Mononuclear cell (primary cell): ENCODE results near the gene TBCD. TPM values are rescaled to one million over a fixed set of nuclear protein-coding genes. Genes with fewer than 3 reads are reported as not detected.
A peak's percentile ranks its signal among the peaks of the same experiment; 100 is the strongest.
"Not testable (repeated sequence)": the region's sequence is repeated elsewhere in the genome, so short reads cannot be mapped to it uniquely, and the experiment has no call there.

Source experiments
- H3K27me3 ChIP-seq: 2 replicates; pipeline ENCODE4 v1.6.0; 2011; ENCODE audit warnings: low read length, control low read depth; ENCODE audit not compliant: insufficient read depth
- H3K4me1 ChIP-seq: 2 replicates; pipeline ENCODE4 v1.5.1; 2011; ENCODE audit warnings: mild to moderate bottlenecking, low read length, control low read depth; ENCODE audit not compliant: insufficient read depth
- H3K4me3 ChIP-seq: 2 replicates; pipeline ENCODE4 v1.5.1; 2011; ENCODE audit warnings: mild to moderate bottlenecking, low read length, moderate library complexity
- H3K9me3 ChIP-seq: 2 replicates; pipeline ENCODE4 v1.5.1; 2011; ENCODE audit warnings: low read depth, mild to moderate bottlenecking, control low read depth, low read length
- total RNA-seq: library from RNA; depleted of rRNA; stranded (reverse); fragments of >200 nt; gene quantifications from one replicate; pipeline ENCODE4 v1.2.3, GENCODE V29; 2012

TBCD gene
- total RNA-seq, 1 donor: 20.5 TPM

DNA sequence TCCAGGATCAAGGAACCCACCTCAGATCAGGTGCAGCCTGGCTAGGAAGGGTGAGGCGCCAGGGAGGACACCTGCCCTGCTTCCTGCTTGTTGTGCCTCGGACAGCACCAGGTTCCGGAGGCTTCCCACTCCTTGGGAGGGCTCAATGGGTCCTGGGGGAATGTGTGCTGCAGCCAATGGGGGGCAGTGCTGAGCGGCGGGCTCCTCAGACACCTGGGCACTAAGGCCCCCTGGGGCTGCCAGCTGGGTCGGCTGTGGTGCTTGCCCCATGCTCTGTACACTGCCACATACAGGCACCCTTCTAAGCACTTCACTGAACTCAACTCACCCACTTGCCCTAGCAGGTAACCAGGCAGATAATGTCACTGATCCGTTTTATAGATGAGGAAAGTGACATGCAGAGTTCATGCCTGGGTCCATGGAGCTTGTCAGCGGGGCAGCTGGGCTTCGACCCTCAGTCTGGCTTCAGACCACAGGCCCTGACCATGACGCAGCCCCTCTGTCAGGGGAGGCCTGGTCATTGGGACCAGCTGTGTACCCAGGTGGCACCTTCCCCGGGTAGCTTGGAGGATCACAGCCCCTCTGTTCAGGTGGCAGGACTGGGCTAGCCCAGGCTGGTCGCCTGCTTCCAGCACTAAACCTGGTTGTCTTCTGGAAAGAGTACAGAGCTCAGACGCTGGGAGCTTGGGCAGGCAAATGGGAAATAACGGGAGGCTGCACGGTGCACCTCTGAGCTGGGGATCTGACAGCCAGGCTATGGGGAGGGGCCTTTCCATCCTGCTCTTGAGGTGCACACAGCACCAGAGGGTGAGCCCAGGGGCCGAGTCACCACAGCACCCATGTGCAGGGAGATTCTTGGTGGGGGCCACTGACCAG, 8.3 kb upstream of the TBCD start:
- no peak overlapping the region for H3K4me3 ChIP-seq
- no peaks in the 10 kb centered on the region for H3K27me3 ChIP-seq
- no peaks in the 10 kb centered on the region for H3K4me1 ChIP-seq
- H3K9me3 ChIP-seq: no peaks in the 10 kb centered on the region

DNA sequence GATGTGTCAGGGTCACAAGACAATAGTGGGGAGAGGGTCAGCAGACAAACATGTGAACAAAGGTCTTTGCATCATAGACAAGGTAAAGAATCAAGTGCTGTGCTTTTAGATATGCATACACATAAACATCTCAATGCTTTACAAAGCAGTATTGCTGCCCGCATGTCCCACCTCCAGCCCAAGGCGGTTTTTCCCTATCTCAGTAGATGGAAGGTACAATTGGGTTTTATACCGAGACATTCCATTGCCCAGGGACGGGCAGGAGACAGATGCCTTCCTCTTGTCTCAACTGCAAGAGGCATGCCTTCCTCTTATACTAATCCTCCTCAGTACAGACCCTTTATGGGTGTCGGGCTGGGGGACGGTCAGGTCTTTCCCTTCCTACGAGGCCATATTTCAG, 7.1 kb upstream of the TBCD start:
- not testable (repeated sequence) for H3K27me3 ChIP-seq, H3K4me3 ChIP-seq, H3K4me1 ChIP-seq, H3K9me3 ChIP-seq

DNA sequence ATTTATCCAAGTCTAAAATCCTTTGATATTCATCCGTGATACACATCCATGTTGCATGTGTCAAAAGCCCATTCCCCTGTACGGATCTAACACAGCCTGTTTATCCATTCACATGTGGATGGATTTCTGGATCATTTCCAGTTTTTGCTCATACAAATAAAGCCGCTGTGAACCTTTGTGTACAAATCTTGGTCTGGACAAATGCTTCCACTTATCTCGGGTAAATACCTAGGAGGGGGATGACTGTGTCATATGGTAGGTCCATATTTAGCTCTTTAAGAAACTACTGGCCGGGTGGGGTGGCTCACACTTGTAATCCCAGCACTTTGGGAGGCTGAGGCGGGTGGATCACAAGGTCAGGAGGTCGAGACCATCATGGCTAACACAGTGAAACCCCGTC, 6.3 kb upstream of the TBCD start:
- H3K9me3 ChIP-seq: no peaks in the 10 kb centered on the region
- no peak overlapping the region for H3K4me3 ChIP-seq
- H3K27me3 ChIP-seq: no peaks in the 10 kb centered on the region
- no peaks in the 10 kb centered on the region for H3K4me1 ChIP-seq

DNA sequence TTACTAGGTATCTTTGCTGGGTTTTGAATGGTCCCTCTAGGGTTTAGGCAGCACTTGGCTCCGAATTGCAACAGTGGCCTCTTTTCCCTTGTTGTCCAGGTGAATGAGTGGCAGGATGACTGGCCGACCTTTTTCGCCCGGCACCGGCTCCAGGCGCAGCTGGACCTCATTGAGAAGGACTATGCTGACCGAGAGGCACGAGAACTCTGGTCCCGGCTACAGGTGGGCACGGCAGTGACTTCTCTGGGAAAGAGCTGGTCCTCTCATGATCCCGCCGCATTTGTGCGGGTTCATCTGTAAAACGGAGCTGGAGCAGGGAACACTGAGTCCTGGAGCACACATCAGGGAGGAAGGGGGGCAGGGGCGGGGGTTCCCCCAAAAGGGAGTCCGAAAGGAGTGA, 3.1 kb upstream of the TBCD start:
- H3K4me1 ChIP-seq: peaks cover 15% of the 10 kb centered on the region
- no peaks in the 10 kb centered on the region for H3K9me3 ChIP-seq
- H3K27me3 ChIP-seq: no peaks in the 10 kb centered on the region
- no peak overlapping the region for H3K4me3 ChIP-seq

DNA sequence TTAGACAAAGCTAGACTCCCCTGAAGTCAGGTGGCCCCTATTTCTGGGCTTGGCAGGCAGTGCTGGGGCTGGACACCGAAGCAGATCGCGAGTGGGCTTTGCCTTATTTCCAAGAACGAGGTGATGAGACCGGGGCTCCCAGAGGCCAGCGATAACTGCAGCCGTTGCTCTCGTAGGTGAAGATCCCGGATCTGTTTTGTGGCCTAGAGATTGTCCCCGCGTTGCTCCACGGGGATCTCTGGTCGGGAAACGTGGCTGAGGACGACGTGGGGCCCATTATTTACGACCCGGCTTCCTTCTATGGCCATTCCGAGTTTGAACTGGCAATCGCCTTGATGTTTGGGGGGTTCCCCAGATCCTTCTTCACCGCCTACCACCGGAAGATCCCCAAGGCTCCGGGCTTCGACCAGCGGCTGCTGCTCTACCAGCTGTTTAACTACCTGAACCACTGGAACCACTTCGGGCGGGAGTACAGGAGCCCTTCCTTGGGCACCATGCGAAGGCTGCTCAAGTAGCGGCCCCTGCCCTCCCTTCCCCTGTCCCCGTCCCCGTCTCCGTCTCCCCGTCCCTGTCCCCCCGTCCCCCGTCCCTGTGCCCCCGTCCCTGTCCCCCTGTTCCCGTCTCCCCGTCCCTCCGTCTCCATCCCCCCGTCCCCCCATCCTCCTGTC, 1.5 kb upstream of the TBCD start:
- Histone ChIP-seq H3K4me1 (peaks cover 16% of the 10 kb centered on the region), H3K27me3 (no peaks in the 10 kb centered on the region), H3K4me3 (no peak overlapping the region), H3K9me3 (no peaks in the 10 kb centered on the region)

DNA sequence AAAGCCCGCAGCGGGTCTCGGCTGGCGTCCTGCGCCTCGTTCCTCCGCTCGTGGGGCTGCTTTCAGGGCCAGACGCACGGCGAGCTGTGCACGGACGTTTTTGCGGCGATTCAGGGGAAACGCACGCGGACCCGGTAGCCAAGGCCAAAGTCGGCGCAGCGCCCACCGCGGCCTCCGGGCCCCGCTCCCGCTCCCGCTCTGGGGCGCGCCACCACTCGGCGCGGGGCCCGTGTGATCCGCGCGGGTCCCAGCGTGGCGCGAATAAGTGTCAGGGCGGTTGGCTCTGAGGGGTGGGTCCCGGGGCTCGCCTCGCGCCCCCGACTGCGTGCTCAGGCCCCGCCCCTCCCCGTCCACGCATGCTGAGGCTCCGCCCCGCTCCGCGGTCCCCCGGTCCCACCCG, 694 bp upstream of the TBCD start:
- Histone ChIP-seq H3K27me3 (no peaks in the 10 kb centered on the region), H3K4me1 (peaks cover 16% of the 10 kb centered on the region), H3K9me3 (no peaks in the 10 kb centered on the region), H3K4me3 (no peak overlapping the region)

DNA sequence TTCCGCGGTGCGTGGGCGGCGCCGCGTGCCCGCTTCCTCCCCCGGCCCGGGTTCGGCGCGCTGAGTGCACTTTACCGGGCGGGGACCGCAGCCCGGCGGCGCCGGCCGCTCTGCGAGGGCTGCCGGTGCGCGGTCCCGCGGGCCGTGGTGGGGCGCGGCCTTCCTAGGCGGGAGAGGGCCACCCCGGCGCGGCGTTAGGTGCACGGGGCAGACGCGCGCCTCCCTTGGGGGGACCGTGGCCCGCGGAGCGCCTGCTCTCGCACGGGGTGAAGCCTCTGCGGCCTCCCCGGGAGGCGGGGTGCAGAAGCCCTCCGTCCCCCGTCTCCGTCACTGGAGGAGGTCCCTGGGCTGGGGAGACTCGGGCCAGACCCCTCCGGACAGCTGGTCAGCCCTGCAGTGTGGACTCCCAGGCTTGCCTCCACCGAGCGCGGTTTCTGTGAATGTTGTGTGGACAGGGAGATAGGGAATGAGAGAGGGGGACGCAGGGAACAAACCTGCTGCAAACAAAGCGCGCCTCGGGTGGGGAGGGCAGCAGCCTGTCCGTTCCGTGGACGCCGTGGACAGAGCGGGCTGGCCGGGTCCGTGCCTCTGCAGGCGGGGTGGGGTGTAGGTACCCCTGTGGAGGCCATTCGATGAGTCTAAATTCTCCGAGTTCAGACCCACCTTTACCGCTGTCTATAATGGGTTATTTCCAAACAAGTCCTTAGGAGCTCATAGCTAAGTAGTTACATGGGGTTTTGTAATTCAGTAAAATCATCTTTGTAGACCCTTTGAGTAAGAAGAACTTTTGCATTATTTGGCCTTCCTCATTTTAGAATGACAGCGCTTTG, 721 bp downstream of the TBCD start:
- Histone ChIP-seq H3K9me3 (no peaks in the 10 kb centered on the region), H3K27me3 (no peaks in the 10 kb centered on the region), H3K4me3 (peak overlapping the region; percentile 77), H3K4me1 (peaks cover 16% of the 10 kb centered on the region)

DNA sequence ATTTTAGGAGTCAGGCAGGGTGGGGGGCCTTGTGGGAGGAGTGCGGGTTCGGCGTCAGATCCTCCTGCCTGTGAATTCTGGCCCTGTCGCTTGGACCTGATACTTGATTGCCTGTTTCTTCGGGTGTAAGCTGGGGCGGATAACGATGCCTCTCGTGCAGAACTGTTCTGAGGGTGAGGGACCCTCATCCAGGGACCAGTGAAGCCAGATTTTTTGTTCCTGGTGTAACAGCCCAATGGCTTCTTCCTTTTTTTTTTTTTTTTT, 1.3 kb downstream of the TBCD start:
- no peaks in the 10 kb centered on the region for H3K27me3 ChIP-seq
- H3K9me3 ChIP-seq: no peaks in the 10 kb centered on the region
- H3K4me1 ChIP-seq: peaks cover 16% of the 10 kb centered on the region
- H3K4me3 ChIP-seq: no peak overlapping the region

DNA sequence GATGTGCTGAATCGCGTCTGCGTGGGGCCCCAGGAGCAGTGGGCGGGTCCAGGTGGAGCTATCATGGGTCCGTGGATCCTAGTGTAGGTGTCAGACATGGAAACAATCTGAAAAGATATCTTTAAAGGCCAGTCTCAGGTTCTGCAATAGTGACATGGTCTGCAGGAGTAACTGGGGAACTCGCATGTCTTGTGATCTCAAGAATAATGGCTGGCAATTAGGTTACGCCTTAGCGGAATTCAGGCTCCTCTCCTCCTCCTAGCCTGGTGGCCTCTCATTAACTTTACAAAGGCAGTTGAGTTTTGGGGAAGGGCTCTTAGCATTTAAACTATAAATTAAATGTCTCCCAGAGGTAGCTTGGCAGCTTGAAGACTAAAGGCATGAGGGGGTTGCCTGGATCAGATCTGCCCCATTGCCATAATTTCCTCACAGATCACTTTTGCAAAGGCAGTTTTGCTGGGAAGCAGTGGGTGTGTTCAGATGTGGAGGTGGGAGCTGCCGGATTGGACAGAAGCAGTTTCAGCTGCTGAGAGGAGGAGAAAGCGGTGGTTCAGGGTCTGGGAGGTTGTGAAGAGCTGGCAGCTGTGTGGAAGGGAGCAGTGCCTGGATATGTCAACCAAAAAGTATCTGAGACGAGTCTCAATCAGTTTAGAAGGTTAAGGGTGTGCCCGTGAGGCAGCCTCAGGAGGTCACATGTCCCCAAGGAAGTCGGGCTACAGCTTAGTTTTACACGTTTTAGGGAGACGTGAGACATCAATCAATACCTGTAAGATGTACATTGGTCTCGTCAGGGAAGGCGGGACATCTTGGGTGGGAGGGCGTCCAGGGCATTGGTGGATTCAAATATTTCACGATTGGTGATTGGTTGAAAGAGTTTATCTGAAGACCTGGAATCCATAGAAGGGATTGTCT, 2.7 kb downstream of the TBCD start:
- Histone ChIP-seq H3K9me3 (no peaks in the 10 kb centered on the region), H3K4me3 (no peak overlapping the region), H3K27me3 (no peaks in the 10 kb centered on the region), H3K4me1 (peaks cover 16% of the 10 kb centered on the region)

DNA sequence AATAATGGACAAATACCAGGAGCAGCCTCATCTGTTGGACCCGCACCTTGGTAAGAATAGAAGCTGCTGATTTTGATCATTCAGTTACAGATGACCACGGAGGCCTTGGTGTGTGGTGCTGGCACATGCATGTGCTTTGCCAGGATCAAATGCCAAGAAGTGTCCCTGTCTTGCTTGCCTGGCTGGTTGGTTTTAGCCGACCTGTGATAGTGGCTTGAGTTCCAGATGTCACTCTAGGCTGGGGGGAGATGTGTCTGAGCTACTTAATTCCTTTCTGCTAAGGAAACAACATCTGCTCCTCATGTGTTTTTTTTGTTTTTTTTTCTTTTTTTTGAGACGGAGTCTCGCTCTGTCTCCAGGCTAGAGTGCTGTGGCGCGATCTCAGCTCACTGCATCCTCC, 4.3 kb downstream of the TBCD start:
- no peaks in the 10 kb centered on the region for H3K27me3 ChIP-seq
- H3K4me3 ChIP-seq: no peak overlapping the region
- peaks cover 16% of the 10 kb centered on the region for H3K4me1 ChIP-seq
- H3K9me3 ChIP-seq: no peaks in the 10 kb centered on the region

DNA sequence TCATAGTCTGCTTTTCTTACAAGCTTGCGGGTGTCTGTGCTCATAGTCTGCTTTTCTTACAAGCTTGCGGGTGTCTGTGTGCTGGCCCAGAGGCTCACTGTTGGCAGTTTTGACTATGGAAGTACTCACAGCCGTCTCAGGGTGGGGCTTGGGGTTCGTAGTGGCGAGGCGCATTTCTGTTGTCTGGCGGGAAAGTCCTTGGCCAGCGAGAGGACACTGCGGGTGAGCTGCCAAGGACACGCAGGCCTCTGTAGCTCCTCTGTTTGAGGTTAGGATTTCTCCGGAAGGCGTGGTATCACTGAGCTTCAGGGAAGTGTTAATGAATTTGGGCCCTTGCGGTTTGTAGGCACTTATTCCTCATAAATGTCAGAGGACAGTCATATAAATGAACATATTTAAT, 13.5 kb downstream of the TBCD start:
- no peak overlapping the region for H3K4me3 ChIP-seq
- no peaks in the 10 kb centered on the region for H3K27me3 ChIP-seq
- no peaks in the 10 kb centered on the region for H3K9me3 ChIP-seq
- H3K4me1 ChIP-seq: peaks cover 3% of the 10 kb centered on the region

DNA sequence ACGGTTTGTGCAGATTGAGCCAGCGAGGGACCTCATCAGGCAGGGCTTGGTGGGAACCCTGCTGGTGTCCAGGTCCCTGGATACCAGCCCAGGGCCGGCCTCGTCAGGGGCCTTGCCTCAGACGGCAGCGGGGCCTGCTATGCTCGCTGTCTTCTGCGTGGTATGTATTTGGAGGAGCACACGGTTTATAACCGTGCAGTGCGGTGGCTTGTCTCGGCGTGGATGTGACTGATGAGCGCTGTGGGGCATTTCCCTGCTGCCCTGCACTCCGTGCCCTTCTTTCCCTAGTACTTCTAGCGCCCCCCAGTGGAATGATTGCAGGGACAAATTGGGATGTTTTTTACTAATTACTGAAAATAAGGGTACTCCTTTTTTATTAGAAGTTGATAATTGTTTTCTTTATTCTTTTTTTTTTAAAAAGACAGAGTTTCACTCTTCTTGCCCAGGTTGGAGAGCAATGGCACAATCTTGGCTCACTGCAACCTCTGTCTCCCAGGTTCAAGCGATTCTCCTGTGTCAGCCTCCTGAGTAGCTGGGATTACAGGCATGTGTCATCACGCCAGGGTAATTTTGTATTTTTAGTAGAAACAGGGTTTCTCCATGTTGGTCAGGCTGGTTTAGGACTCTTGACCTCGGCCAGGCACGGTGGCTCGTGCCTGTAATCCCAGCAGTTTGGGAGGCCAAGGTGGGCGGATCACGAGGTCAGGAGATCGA, 15.3 kb downstream of the TBCD start:
- no peaks in the 10 kb centered on the region for H3K9me3 ChIP-seq

DNA sequence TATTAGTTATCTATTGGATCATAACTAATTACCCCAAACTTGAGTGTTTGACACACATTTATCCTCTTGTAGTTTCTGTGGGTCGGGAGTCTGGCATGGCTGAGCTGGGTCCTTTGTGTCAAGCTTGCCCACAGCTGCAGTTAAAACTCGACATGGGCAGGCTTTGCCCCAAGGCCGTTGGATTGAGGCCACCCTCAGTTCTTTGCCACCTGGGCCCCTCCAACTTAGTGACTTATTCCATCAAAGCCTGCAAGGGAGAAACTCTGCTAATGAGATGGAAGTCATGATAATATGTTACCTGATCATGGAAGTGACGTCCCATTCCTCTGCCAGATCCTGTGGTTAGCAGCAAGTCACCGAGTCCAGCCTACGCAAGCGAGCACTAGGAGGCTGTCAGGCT, 17.2 kb downstream of the TBCD start:
- H3K9me3 ChIP-seq: no peaks in the 10 kb centered on the region
- no peaks in the 10 kb centered on the region for H3K27me3 ChIP-seq
- H3K4me1 ChIP-seq: no peaks in the 10 kb centered on the region
- H3K4me3 ChIP-seq: no peak overlapping the region

More for the DNA sequence above, 15.3 kb downstream of the TBCD start:
- Histone ChIP-seq H3K27me3 (no peaks in the 10 kb centered on the region), H3K4me3 (no peak overlapping the region), H3K4me1 (peaks cover 3% of the 10 kb centered on the region)

DNA sequence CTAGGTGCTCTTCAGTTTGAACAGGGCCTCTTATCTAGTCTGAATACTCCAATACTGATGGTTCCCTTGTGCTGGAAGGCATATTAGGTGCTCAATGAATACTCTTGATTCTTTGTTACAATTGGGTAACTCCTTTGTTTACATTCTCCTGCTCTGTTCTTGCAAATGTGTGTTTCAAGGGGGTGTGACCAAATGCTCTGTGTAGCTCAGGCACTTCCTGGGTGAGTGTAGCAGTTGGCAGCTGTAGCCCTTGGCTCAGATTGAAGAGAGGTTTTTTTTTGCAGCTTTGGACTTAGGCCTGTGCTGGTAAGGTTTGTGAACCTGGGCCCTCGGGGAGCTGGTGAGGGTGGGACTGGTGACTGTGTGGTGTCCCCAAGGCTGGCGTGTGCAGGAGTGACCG, 20.2 kb downstream of the TBCD start:
- peaks cover 17% of the 10 kb centered on the region for H3K4me1 ChIP-seq
- no peaks in the 10 kb centered on the region for H3K27me3 ChIP-seq
- no peaks in the 10 kb centered on the region for H3K9me3 ChIP-seq
- no peak overlapping the region for H3K4me3 ChIP-seq
